ENCODE data around the gene PCSK9.

Gene PCSK9

DNA sequence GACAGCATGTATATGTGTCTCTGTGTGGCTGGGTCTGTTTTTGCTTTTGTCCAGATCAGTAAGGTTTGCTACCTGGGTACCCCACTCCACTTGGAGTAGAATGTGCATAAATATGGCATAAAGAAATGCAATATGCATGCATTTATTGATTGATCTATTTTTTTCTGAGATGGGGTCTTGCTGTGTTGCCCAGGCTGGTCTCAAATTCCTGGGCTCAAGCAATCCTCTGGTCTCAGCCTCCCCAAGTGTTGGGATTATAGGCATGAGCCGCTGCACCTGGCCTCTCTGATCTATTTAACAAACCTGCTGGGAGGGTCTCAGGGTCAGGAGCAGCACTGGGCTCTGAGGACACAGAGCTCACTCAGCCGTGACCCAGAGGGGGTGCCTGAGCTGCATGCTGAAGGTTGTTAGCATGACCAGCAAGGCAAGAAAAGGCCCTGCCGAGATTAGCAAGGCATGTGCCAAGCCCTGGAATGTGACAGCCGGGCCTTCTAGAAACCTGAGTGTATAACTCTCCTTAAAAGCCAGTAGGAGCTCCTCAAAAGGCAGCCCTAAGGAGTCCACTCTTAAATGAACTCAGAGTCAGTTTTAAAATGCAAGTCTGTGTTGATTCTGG lies 22.5 kb downstream of the PCSK9 start:
- H4K20me1 ChIP-seq (ENCODE audit: insufficient read depth, low read length) = no peaks in the 10 kb centered on the region
- no peak overlapping the region for H3K4me2 ChIP-seq (ENCODE audit: low read length)
- H3K36me3 ChIP-seq (replicated peaks; ENCODE audit: low read depth, low read length) = peaks cover 3% of the 10 kb centered on the region
- H3K4me1 ChIP-seq (ENCODE audit: low read length) = no peaks in the 10 kb centered on the region
- H2AFZ ChIP-seq (ENCODE audit: low read depth, low read length) = no peak overlapping the region
- H3K79me2 ChIP-seq (ENCODE audit: low read length) = no peaks in the 10 kb centered on the region
- H3K9me3 ChIP-seq (ENCODE audit: insufficient read depth, low read length) = no peaks in the 10 kb centered on the region
- no peaks in the 10 kb centered on the region for H3K27me3 ChIP-seq (ENCODE audit: low read depth, low read length)
- H3K27ac ChIP-seq (ENCODE audit: low read length) = no peak overlapping the region
- no peak overlapping the region for H3K4me3 ChIP-seq (ENCODE audit: low read length)
- H3K9ac ChIP-seq (ENCODE audit: low read length) = no peak overlapping the region
- TF ChIP-seq, protein P1, sequence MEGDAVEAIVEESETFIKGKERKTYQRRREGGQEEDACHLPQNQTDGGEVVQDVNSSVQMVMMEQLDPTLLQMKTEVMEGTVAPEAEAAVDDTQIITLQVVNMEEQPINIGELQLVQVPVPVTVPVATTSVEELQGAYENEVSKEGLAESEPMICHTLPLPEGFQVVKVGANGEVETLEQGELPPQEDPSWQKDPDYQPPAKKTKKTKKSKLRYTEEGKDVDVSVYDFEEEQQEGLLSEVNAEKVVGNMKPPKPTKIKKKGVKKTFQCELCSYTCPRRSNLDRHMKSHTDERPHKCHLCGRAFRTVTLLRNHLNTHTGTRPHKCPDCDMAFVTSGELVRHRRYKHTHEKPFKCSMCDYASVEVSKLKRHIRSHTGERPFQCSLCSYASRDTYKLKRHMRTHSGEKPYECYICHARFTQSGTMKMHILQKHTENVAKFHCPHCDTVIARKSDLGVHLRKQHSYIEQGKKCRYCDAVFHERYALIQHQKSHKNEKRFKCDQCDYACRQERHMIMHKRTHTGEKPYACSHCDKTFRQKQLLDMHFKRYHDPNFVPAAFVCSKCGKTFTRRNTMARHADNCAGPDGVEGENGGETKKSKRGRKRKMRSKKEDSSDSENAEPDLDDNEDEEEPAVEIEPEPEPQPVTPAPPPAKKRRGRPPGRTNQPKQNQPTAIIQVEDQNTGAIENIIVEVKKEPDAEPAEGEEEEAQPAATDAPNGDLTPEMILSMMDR (IDR thresholded peaks at IDR 0.05; ENCODE audit: low read depth, low read length) = no peak
- TF ChIP-seq EZH2phosphoT487 (IDR thresholded peaks at IDR 0.05; ENCODE audit: low read depth) = no peak

DNA sequence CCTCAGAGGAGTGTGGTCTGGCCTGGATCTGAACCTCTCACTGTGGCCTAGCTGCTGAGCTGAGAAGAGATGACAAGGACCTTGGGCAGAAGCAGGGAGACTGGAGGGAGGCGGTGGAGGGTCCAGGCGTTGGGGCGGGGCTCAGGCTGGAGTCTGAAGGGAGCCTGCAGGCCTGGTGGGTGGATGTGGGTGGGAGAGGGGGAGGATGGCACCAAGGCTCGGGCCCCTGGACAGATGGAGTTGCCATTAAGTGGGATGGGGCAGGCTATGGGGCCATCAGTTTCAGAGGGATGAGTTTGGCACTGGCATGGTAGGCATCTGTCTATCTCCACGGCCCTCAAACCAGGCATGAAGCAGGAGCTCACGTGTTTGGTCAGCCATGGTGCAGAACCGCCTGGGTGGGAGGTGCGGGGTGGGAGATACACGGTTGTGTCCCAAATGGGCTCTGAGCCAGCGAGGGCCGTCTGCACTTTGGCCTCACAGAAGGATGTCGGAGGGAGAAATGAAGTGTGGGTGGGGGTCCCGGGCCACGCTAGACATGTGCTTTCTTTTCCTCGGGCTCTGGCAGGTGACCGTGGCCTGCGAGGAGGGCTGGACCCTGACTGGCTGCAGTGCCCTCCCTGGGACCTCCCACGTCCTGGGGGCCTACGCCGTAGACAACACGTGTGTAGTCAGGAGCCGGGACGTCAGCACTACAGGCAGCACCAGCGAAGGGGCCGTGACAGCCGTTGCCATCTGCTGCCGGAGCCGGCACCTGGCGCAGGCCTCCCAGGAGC lies 23.6 kb downstream of the PCSK9 start:
- H3K27ac ChIP-seq (ENCODE audit: low read length) = no peak overlapping the region
- H3K9ac ChIP-seq (ENCODE audit: low read length) = no peak overlapping the region
- H3K4me1 ChIP-seq (ENCODE audit: low read length) = no peaks in the 10 kb centered on the region
- no peak overlapping the region for H2AFZ ChIP-seq (ENCODE audit: low read depth, low read length)
- H3K27me3 ChIP-seq (ENCODE audit: low read depth, low read length) = no peaks in the 10 kb centered on the region
- no peak overlapping the region for H3K4me2 ChIP-seq (ENCODE audit: low read length)
- H3K4me3 ChIP-seq (ENCODE audit: low read length) = no peak overlapping the region
- no peaks in the 10 kb centered on the region for H3K79me2 ChIP-seq (ENCODE audit: low read length)
- TF ChIP-seq EZH2phosphoT487 (IDR thresholded peaks at IDR 0.05; ENCODE audit: low read depth) = no peak
- TF ChIP-seq, protein P1 (IDR thresholded peaks at IDR 0.05; ENCODE audit: low read depth, low read length) = no peak
- no peaks in the 10 kb centered on the region for H3K9me3 ChIP-seq (ENCODE audit: insufficient read depth, low read length)
- H4K20me1 ChIP-seq (ENCODE audit: insufficient read depth, low read length) = no peaks in the 10 kb centered on the region
- peaks cover 3% of the 10 kb centered on the region for H3K36me3 ChIP-seq (replicated peaks; ENCODE audit: low read depth, low read length)

DNA sequence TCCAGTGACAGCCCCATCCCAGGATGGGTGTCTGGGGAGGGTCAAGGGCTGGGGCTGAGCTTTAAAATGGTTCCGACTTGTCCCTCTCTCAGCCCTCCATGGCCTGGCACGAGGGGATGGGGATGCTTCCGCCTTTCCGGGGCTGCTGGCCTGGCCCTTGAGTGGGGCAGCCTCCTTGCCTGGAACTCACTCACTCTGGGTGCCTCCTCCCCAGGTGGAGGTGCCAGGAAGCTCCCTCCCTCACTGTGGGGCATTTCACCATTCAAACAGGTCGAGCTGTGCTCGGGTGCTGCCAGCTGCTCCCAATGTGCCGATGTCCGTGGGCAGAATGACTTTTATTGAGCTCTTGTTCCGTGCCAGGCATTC lies 24.2 kb downstream of the PCSK9 start:
- no peak overlapping the region for H3K9ac ChIP-seq (ENCODE audit: low read length)
- H3K4me2 ChIP-seq (ENCODE audit: low read length) = no peak overlapping the region
- H3K4me1 ChIP-seq (ENCODE audit: low read length) = no peaks in the 10 kb centered on the region
- no peak overlapping the region for H3K4me3 ChIP-seq (ENCODE audit: low read length)
- H3K36me3 ChIP-seq (replicated peaks; ENCODE audit: low read depth, low read length) = peaks cover 3% of the 10 kb centered on the region
- H3K79me2 ChIP-seq (ENCODE audit: low read length) = no peaks in the 10 kb centered on the region
- no peaks in the 10 kb centered on the region for H3K27me3 ChIP-seq (ENCODE audit: low read depth, low read length)
- H3K9me3 ChIP-seq (ENCODE audit: insufficient read depth, low read length) = no peaks in the 10 kb centered on the region
- no peak for TF ChIP-seq EZH2phosphoT487 (IDR thresholded peaks at IDR 0.05; ENCODE audit: low read depth)
- TF ChIP-seq, protein P1 (IDR thresholded peaks at IDR 0.05; ENCODE audit: low read depth, low read length) = no peak
- H4K20me1 ChIP-seq (ENCODE audit: insufficient read depth, low read length) = no peaks in the 10 kb centered on the region
- H3K27ac ChIP-seq (ENCODE audit: low read length) = no peak overlapping the region
- no peak overlapping the region for H2AFZ ChIP-seq (ENCODE audit: low read depth, low read length)

DNA sequence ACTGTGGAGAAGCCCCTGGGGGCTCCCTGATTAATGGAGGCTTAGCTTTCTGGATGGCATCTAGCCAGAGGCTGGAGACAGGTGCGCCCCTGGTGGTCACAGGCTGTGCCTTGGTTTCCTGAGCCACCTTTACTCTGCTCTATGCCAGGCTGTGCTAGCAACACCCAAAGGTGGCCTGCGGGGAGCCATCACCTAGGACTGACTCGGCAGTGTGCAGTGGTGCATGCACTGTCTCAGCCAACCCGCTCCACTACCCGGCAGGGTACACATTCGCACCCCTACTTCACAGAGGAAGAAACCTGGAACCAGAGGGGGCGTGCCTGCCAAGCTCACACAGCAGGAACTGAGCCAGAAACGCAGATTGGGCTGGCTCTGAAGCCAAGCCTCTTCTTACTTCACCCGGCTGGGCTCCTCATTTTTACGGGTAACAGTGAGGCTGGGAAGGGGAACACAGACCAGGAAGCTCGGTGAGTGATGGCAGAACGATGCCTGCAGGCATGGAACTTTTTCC lies 24.8 kb downstream of the PCSK9 start:
- H3K9me3 ChIP-seq (ENCODE audit: insufficient read depth, low read length) = no peaks in the 10 kb centered on the region
- TF ChIP-seq, protein P1 (IDR thresholded peaks at IDR 0.05; ENCODE audit: low read depth, low read length) = no peak
- H3K9ac ChIP-seq (ENCODE audit: low read length) = no peak overlapping the region
- no peak overlapping the region for H3K4me3 ChIP-seq (ENCODE audit: low read length)
- H3K4me1 ChIP-seq (ENCODE audit: low read length) = no peaks in the 10 kb centered on the region
- no peak overlapping the region for H3K4me2 ChIP-seq (ENCODE audit: low read length)
- H2AFZ ChIP-seq (ENCODE audit: low read depth, low read length) = no peak overlapping the region
- no peak overlapping the region for H3K27ac ChIP-seq (ENCODE audit: low read length)
- no peaks in the 10 kb centered on the region for H3K79me2 ChIP-seq (ENCODE audit: low read length)
- H3K27me3 ChIP-seq (ENCODE audit: low read depth, low read length) = no peaks in the 10 kb centered on the region
- peaks cover 8% of the 10 kb centered on the region for H3K36me3 ChIP-seq (replicated peaks; ENCODE audit: low read depth, low read length)
- no peaks in the 10 kb centered on the region for H4K20me1 ChIP-seq (ENCODE audit: insufficient read depth, low read length)

All from OCI-LY3 (cell line).